Testis (tissue), 3 donors: ENCODE results near the gene TCTN2. TPM values are rescaled to one million over a fixed set of nuclear protein-coding genes. Genes with fewer than 3 reads are reported as not detected.

Experiments
- DNase-seq: peaks from one replicate; pipeline ENCODE4 v3.0.0-alpha.2; 2019
- H3K27ac ChIP-seq, 2 donors: fragments of 200-600 bp; sonication (generic); one replicate each; pipeline ENCODE4 v1.5.1; 2019
- H3K27me3 ChIP-seq: fragments of 200-600 bp; sonication (generic); one replicate; pipeline ENCODE4 v1.5.1; 2019
- H3K36me3 ChIP-seq: fragments of 200-600 bp; sonication (generic); one replicate; pipeline ENCODE4 v1.5.1; 2017; ENCODE audit warnings: low read depth; ENCODE audit errors: missing control alignments
- H3K4me1 ChIP-seq: fragments of 200-600 bp; sonication (generic); one replicate; pipeline ENCODE4 v1.5.1; 2019
- H3K4me3 ChIP-seq, 2 donors: fragments of 200-600 bp; sonication (generic); one replicate each; pipeline ENCODE4 v1.5.1; 2017 to 2019
- H3K9me3 ChIP-seq: fragments of 200-600 bp; sonication (generic); one replicate; pipeline ENCODE4 v1.5.1; 2017
- CTCF ChIP-seq, 3 experiments: fragments of 450-650 bp in 2 of 3; fragments of 200-600 bp in 1 of 3; sonication (generic) in 1 of 3; IDR thresholded peaks; one replicate each; pipeline ENCODE4 v1.5.1; 2016 to 2019; ENCODE audit warnings: antibody characterized with exemption in 3 of 3, mild to moderate bottlenecking in 2 of 3, moderate library complexity in 1 of 3
- POLR2A ChIP-seq: fragments of 450-650 bp; IDR thresholded peaks from one replicate; pipeline ENCODE4 v1.6.1; 2017; ENCODE audit warnings: antibody characterized with exemption, mild to moderate bottlenecking, moderate library complexity
- WGBS, 2 donors: methylation state at CpG; one replicate each; pipeline ENCODE4 v1.1.5; 2018; 5-methylcytosine and 5-hydroxymethylcytosine counted together
- intact Hi-C: fragments of 100-400 bp; cut with DNase I; formaldehyde crosslinking; loops from one replicate; pipeline ENCODE4 v1.15.1; 2023; ENCODE audit warnings: low total_unique reads
- polyA plus RNA-seq: library from polyadenylated mRNA; stranded (reverse); fragments of 350-450 nt; fragmentation: Illumina TruSeq; extraction: RNeasy Lipid Tissue Mini Kit (QIAGEN cat#74804); gene quantifications from one replicate; pipeline ENCODE4 v1.2.3, GENCODE V29; 2014; ENCODE audit warnings: low read depth, low replicate concordance; ENCODE audit not compliant: insufficient read depth
- total RNA-seq, 2 donors: library from RNA; depleted of rRNA; stranded (reverse); fragments of >200 nt; gene quantifications; one replicate each; pipeline ENCODE4 v1.2.3, GENCODE V29; 2016

The TCTN2 gene
- total and polyA plus RNA-seq, 3 donors from 2014 or later, result 15.1 to 22.7 (median 22.7) TPM

GRCh38 chr12:123732251-123732650 is 61.3 kb downstream of the TCTN2 start:
- Histone ChIP-seq H3K36me3 (no peaks in the 10 kb centered on the region), H3K27ac (no peak overlapping the region)
- WGBS, 2 donors, result 91 to 94% methylated on average over 12 of the region's 12 CpGs

GRCh38 chr12:123733229-123733628 is 62.3 kb downstream of the TCTN2 start:
- H3K36me3 ChIP-seq, result no peaks in the 10 kb centered on the region
- 82 to 89% methylated on average over 10 of the region's 10 CpGs for WGBS, 2 donors

More at GRCh38 chr12:123732251-123732650, 61.3 kb downstream of the TCTN2 start:
- no peaks in the 10 kb centered on the region for H3K4me1 ChIP-seq
- TF ChIP-seq CTCF (IDR thresholded peaks at IDR 0.05), result no peak
- no peak for TF ChIP-seq POLR2A
- DNase-seq, result no peak
- no peaks in the 10 kb centered on the region for H3K27me3 ChIP-seq
- no peaks in the 10 kb centered on the region for H3K9me3 ChIP-seq
- intact Hi-C loops, result no loop called here
- H3K4me3 ChIP-seq, result no peak overlapping the region

GRCh38 chr12:123734268-123734667 is 63.4 kb downstream of the TCTN2 start:
- Histone ChIP-seq H3K4me1 (no peaks in the 10 kb centered on the region), H3K27me3 (no peaks in the 10 kb centered on the region), H3K36me3 (no peaks in the 10 kb centered on the region), H3K27ac (no peak overlapping the region), H3K9me3 (no peaks in the 10 kb centered on the region), H3K4me3 (no peak overlapping the region)
- no peak for DNase-seq
- TF ChIP-seq CTCF (IDR thresholded peaks at IDR 0.05) (no peak), POLR2A (no peak)
- 82 to 83% methylated on average over 5 of the region's 5 CpGs for WGBS, 2 donors
- intact Hi-C loops, result no loop called here

More at GRCh38 chr12:123733229-123733628, 62.3 kb downstream of the TCTN2 start:
- no peaks in the 10 kb centered on the region for H3K9me3 ChIP-seq
- H3K27ac ChIP-seq, result no peak overlapping the region
- intact Hi-C loops, result no loop called here
- no peaks in the 10 kb centered on the region for H3K27me3 ChIP-seq
- no peaks in the 10 kb centered on the region for H3K4me1 ChIP-seq
- no peak overlapping the region for H3K4me3 ChIP-seq
- TF ChIP-seq POLR2A (no peak), CTCF (IDR thresholded peaks at IDR 0.05) (no peak)
- DNase-seq, result no peak

- DNase-seq, result no peak
- Histone ChIP-seq H3K4me3 (no peak overlapping the region), H3K27ac (no peak overlapping the region), H3K27me3 (no peaks in the 10 kb centered on the region), H3K9me3 (no peaks in the 10 kb centered on the region), H3K36me3 (no peaks in the 10 kb centered on the region), H3K4me1 (no peaks in the 10 kb centered on the region)
- 87 to 92% methylated on average over 14 of the region's 14 CpGs for WGBS, 2 donors
- intact Hi-C loops, result no loop called here
- TF ChIP-seq POLR2A, result no peak
- no peak for TF ChIP-seq CTCF (IDR thresholded peaks at IDR 0.05)
These were observed 71.1 kb downstream of the TCTN2 start for GRCh38 chr12:123741937-123742572.

- Histone ChIP-seq H3K4me3 (no peak overlapping the region), H3K4me1 (no peaks in the 10 kb centered on the region), H3K27me3 (no peaks in the 10 kb centered on the region), H3K9me3 (no peaks in the 10 kb centered on the region), H3K27ac (no peak overlapping the region), H3K36me3 (no peaks in the 10 kb centered on the region)
- no peak for DNase-seq
- WGBS, 2 donors, result 82 to 87% methylated on average over 10 of the region's 10 CpGs
- no peak for TF ChIP-seq CTCF (IDR thresholded peaks at IDR 0.05)
- no peak for TF ChIP-seq POLR2A
- intact Hi-C loops, result no loop called here
These were observed 72.1 kb downstream of the TCTN2 start for GRCh38 chr12:123743002-123743401.
